MCF 10A (cell line): ENCODE measurements around the gene REXO5. TPM values are rescaled to one million over a fixed set of nuclear protein-coding genes. Genes with fewer than 3 reads are reported as not detected.

ENCODE experiments used
- BruUV-seq: library from RNA; stranded (reverse); fragments of 400-500 nt; replicated peaks from 2 replicates; lab custom pipeline; 2021; lab: Mats Ljungman, UMichigan
- CTCF ChIA-PET: fragments of 300-600 bp; sonication (Branson Sonifier 250); formaldehyde crosslinking; extraction: SDS; loops from one replicate; lab custom pipeline; 2021; ENCODE audit warnings: antibody characterized with exemption, inconsistent platforms; lab: Yijun Ruan, JAX
- POLR2A ChIA-PET: fragments of 300-600, 350-650 bp; sonication (Branson Sonifier 250); formaldehyde crosslinking; extraction: SDS; loops from one replicate; lab custom pipeline; 2020; ENCODE audit warnings: antibody characterized with exemption, inconsistent platforms; lab: Yijun Ruan, JAX
- DNase-seq: peaks from one replicate; pipeline ENCODE4 v3.0.0-alpha.2; 2018; ENCODE audit not compliant: unreplicated experiment
- H3K27ac Mint-ChIP-seq: one replicate; pipeline ENCODE4 v1.8.0; 2022; ENCODE audit warnings: mild to moderate bottlenecking, low read depth, mixed read lengths; ENCODE audit not compliant: unreplicated experiment
- H3K27me3 Mint-ChIP-seq: one replicate; pipeline ENCODE4 v1.8.0; 2022; ENCODE audit warnings: mixed read lengths; ENCODE audit not compliant: insufficient read depth, unreplicated experiment
- H3K36me3 Mint-ChIP-seq: one replicate; pipeline ENCODE4 v1.8.0; 2022; ENCODE audit warnings: mild to moderate bottlenecking, moderate library complexity, mixed read lengths; ENCODE audit not compliant: insufficient read depth, unreplicated experiment
- H3K4me1 Mint-ChIP-seq: one replicate; pipeline ENCODE4 v1.8.0; 2022; ENCODE audit warnings: mixed read lengths; ENCODE audit not compliant: insufficient read depth, unreplicated experiment
- H3K4me3 Mint-ChIP-seq: one replicate; pipeline ENCODE4 v1.8.0; 2022; ENCODE audit warnings: mild to moderate bottlenecking, moderate library complexity, mixed read lengths; ENCODE audit not compliant: unreplicated experiment
- H3K9me3 Mint-ChIP-seq: one replicate; pipeline ENCODE4 v1.8.0; 2022; ENCODE audit warnings: mixed read lengths; ENCODE audit not compliant: unreplicated experiment
- intact Hi-C: fragments of 100-400 bp; cut with micrococcal nuclease; formaldehyde crosslinking; loops from 2 replicates; pipeline ENCODE4 v1.14.1; 2022
- total RNA-seq: library from RNA; stranded (reverse); gene quantifications from 2 replicates; pipeline ENCODE4 v1.2.3, GENCODE V29; 2022
- TF ChIP-seq, protein P1 (sequence below): fragments of 200-600 bp; IDR thresholded peaks from one replicate; pipeline ENCODE4 v1.8.0; 2022; ENCODE audit warnings: antibody characterized with exemption, mild to moderate bottlenecking; ENCODE audit not compliant: unreplicated experiment

Gene REXO5
- total RNA-seq, 1 experiment from 2014 or later: 6.1 TPM

DNA sequence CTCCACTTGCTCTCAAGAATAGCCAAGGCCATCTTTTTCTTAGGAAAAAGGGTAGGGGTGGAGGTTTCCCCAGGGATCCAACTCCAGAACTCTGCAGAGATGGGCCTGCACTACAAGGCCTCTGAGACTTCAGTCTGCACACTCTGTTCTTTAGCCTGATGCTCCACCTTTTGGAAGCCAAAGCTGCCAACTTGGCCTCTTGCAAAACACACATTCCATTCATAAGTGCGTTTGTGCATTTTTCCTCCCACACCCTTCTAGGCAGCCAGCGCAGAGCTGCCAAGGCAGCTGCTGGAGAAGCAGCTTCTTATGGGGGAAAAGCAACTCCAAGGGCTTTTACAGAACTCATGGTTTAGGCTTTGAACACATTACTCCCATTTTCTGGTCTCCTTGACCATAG is 45.3 kb downstream of the REXO5 start:
- ChIA-PET CTCF (interaction anchor here (0.6 to 6.0 kb wide), 19 partner anchors 10 to 1787 kb away, joined by 3 to 89 read pairs (median 8); partner anchors contain the start of genes DCUN1D3, ERI2, LDAF1 and LYRM1), POLR2A (interaction anchor here (0.6 to 10.7 kb wide), 24 partner anchors 8 to 450 kb away, joined by 3 to 260 read pairs (median 4); partner anchors contain the start of genes DCUN1D3, ERI2, LDAF1 and LYRM1)
- Mint-ChIP-seq H3K27me3 (no peaks in the 10 kb centered on the region), H3K4me1 (peaks cover 27% of the 10 kb centered on the region), H3K4me3 (no peak overlapping the region), H3K36me3 (peaks cover 53% of the 10 kb centered on the region), H3K27ac (peak overlapping the region; percentile 79), H3K9me3 (no peaks in the 10 kb centered on the region)
- intact Hi-C loops: loop anchor here (1.0 to 5.0 kb wide), 4 partner anchors 48 to 307 kb away; partner anchors contain the start of gene LDAF1
- BruUV-seq: no TSS peak
- DNase-seq: peak; percentile 93
- TF ChIP-seq, protein P1, sequence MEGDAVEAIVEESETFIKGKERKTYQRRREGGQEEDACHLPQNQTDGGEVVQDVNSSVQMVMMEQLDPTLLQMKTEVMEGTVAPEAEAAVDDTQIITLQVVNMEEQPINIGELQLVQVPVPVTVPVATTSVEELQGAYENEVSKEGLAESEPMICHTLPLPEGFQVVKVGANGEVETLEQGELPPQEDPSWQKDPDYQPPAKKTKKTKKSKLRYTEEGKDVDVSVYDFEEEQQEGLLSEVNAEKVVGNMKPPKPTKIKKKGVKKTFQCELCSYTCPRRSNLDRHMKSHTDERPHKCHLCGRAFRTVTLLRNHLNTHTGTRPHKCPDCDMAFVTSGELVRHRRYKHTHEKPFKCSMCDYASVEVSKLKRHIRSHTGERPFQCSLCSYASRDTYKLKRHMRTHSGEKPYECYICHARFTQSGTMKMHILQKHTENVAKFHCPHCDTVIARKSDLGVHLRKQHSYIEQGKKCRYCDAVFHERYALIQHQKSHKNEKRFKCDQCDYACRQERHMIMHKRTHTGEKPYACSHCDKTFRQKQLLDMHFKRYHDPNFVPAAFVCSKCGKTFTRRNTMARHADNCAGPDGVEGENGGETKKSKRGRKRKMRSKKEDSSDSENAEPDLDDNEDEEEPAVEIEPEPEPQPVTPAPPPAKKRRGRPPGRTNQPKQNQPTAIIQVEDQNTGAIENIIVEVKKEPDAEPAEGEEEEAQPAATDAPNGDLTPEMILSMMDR: no peak

DNA sequence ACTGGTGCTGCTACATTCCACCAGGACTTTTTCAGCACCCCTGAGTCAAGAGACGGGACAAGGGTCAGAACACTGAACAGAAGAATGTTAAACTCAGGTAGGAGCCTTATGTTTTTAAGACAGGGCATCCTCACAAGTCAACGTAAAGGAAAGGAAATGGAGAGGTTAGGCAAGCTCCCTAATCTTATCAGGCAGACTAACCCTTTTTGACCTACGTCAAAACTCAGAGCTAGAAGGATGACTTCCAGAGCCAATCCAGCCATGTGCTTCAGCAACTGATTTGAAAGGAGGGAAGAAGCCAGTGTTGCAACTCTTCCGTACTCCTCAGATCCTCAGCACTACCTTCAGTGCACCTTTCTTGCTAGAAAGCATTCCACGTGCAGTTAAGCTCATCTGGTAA is 46.8 kb downstream of the REXO5 start:
- intact Hi-C loops: loop anchor here (2.0 to 5.0 kb wide), 2 partner anchors 46 to 149 kb away; partner anchors contain the start of genes ERI2 and REXO5
- BruUV-seq: no TSS peak
- H3K27me3 Mint-ChIP-seq: no peaks in the 10 kb centered on the region
- H3K27ac Mint-ChIP-seq: peak overlapping the region; percentile 79
- CTCF ChIA-PET: interaction anchor here (0.6 to 6.0 kb wide), 6 partner anchors 11 to 447 kb away, joined by 3 to 89 read pairs (median 4); no protein-coding TSS in a partner anchor
- POLR2A ChIA-PET: interaction anchor here (2.1 to 10.7 kb wide), 6 partner anchors 14 to 449 kb away, joined by 6 to 260 read pairs (median 45); partner anchors contain the start of genes DCUN1D3, ERI2, LYRM1 and REXO5
- no peak for DNase-seq
- H3K4me3 Mint-ChIP-seq: no peak overlapping the region
- no peaks in the 10 kb centered on the region for H3K9me3 Mint-ChIP-seq
- TF ChIP-seq, protein P1: no peak
- peaks cover 27% of the 10 kb centered on the region for H3K4me1 Mint-ChIP-seq
- peaks cover 63% of the 10 kb centered on the region for H3K36me3 Mint-ChIP-seq

DNA sequence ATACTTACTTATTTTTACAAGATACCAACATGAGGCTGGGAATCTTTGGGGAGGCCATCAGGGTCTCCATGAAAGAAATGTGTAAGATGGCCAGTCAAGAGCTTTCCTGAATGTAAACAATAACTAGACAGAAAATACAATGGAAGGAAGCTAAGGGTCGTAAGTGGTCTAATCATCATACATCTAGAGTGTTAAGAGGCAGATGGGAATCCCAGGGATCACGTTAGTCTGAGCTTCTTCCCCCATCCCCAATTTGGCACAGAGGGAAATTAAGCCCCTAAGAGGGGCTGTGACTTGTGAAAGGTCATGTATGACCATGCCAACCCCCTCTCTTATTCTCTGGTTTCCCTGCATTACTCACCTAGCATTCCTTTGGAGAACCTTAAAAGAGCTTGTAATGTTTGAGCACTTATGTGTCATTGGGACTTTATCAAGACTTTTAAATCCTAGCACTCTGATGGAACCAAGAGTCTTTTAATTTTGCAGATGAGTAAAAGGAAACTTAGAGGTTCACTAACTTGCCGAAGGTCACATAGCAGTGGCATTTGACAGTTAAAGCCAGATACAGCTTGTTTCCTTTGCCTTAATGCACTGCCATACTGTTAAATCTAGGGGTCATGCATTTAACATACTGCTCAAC is 47.8 kb downstream of the REXO5 start:
- no peaks in the 10 kb centered on the region for H3K27me3 Mint-ChIP-seq
- intact Hi-C loops: loop anchor here (2.0 to 5.0 kb wide), 2 partner anchors 47 to 148 kb away; partner anchors contain the start of genes ERI2 and REXO5
- H3K9me3 Mint-ChIP-seq: no peaks in the 10 kb centered on the region
- peaks cover 67% of the 10 kb centered on the region for H3K36me3 Mint-ChIP-seq
- ChIA-PET POLR2A (interaction anchor here (0.7 to 10.7 kb wide), 6 partner anchors 13 to 1316 kb away, joined by 6 to 260 read pairs (median 27); partner anchors contain the start of genes DCUN1D3, ERI2, LYRM1 and REXO5), CTCF (interaction anchor here (0.6 to 2.2 kb wide), 8 partner anchors 10 to 315 kb away, joined by 3 to 8 read pairs (median 4); no protein-coding TSS in a partner anchor)
- BruUV-seq: no TSS peak
- peak overlapping the region; percentile 39 for H3K27ac Mint-ChIP-seq
- DNase-seq: no peak
- peaks cover 26% of the 10 kb centered on the region for H3K4me1 Mint-ChIP-seq
- no peak overlapping the region for H3K4me3 Mint-ChIP-seq
- TF ChIP-seq, protein P1: no peak

DNA sequence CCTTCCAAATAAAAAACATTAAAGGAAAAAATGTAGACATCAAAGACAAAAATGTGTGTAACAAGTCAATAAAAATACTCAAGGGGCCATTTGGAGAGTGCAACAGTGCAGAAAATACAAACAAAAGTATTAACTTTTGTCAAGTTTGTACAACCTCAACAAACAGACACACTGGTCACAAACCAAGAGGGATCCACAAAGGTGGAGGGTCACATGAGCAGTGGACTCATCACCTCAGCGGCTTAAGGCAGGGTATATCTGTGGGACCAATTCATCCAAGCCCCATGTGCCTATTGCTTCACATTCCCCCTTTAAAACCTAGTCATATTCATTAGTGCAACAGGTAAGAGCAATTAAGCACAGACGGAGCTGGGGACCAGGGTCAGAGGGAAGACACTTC is 48.6 kb downstream of the REXO5 start:
- DNase-seq: no peak
- Mint-ChIP-seq H3K4me3 (no peak overlapping the region), H3K4me1 (peaks cover 18% of the 10 kb centered on the region), H3K27me3 (no peaks in the 10 kb centered on the region), H3K9me3 (no peaks in the 10 kb centered on the region), H3K36me3 (peaks cover 69% of the 10 kb centered on the region), H3K27ac (no peak overlapping the region)
- no TSS peak for BruUV-seq
- TF ChIP-seq, protein P1: no peak
- intact Hi-C loops: loop anchor here (5.0 kb wide), 1 partner anchor 147 kb away; no protein-coding TSS in a partner anchor
- POLR2A ChIA-PET: interaction anchor here (0.6 to 10.7 kb wide), 7 partner anchors 13 to 1317 kb away, joined by 3 to 260 read pairs (median 6); partner anchors contain the start of genes DCUN1D3, ERI2, LYRM1 and REXO5
- CTCF ChIA-PET: interaction anchor here (0.6 to 2.2 kb wide), 6 partner anchors 11 to 229 kb away, joined by 3 to 8 read pairs (median 4); no protein-coding TSS in a partner anchor
